KMS-11 (cell line): ENCODE measurements around the gene CACNA2D3.

Experiments used
- H2AFZ ChIP-seq: fragments of 200-600 bp; sonication (generic); 2 replicates; pipeline ENCODE4 v1.6.1; 2016; ENCODE audit warnings: antibody characterized with exemption, mixed run types, low read depth
- H3K27ac ChIP-seq: fragments of 200-600 bp; sonication (generic); 2 replicates; pipeline ENCODE4 v1.6.1; 2016; ENCODE audit warnings: mild to moderate bottlenecking, mixed run types
- H3K27me3 ChIP-seq: fragments of 200-600 bp; sonication (generic); 2 replicates; pipeline ENCODE4 v1.6.1; 2017; ENCODE audit warnings: mild to moderate bottlenecking, low read depth, mixed run types, moderate library complexity; ENCODE audit not compliant: insufficient read depth
- H3K36me3 ChIP-seq: fragments of 200-600 bp; sonication (generic); 2 replicates; pipeline ENCODE4 v1.6.1; 2017; ENCODE audit warnings: mild to moderate bottlenecking, mixed run types; ENCODE audit not compliant: insufficient read depth
- H3K4me1 ChIP-seq: fragments of 200-600 bp; sonication (generic); 2 replicates; pipeline ENCODE4 v1.6.1; 2016; ENCODE audit warnings: mild to moderate bottlenecking, low read depth, mixed run types; ENCODE audit not compliant: poor library complexity, severe bottlenecking
- H3K4me2 ChIP-seq: fragments of 200-600 bp; sonication (generic); 2 replicates; pipeline ENCODE4 v1.7.0; 2016; ENCODE audit warnings: mild to moderate bottlenecking, mixed run types
- H3K4me3 ChIP-seq: fragments of 200-600 bp; sonication (generic); IDR thresholded peaks from 2 replicates; pipeline ENCODE4 v1.6.1; 2017; ENCODE audit warnings: low read depth, low read length, mixed read lengths; ENCODE audit not compliant: insufficient read depth
- H3K79me2 ChIP-seq: fragments of 200-600 bp; sonication (generic); 2 replicates; pipeline ENCODE4 v1.6.1; 2016; ENCODE audit warnings: low read depth, mixed run types; ENCODE audit not compliant: insufficient read depth
- H3K9ac ChIP-seq: fragments of 200-600 bp; sonication (generic); 2 replicates; pipeline ENCODE4 v1.6.1; 2016; ENCODE audit warnings: mild to moderate bottlenecking, mixed run types
- H4K20me1 ChIP-seq: fragments of 200-600 bp; sonication (generic); 2 replicates; pipeline ENCODE4 v1.6.1; 2016; ENCODE audit warnings: mild to moderate bottlenecking, mixed run types; ENCODE audit not compliant: insufficient read depth
- CTCF ChIP-seq: fragments of 200-600 bp; sonication (generic); conservative IDR thresholded peaks from 2 replicates; pipeline ENCODE4 v1.6.1; 2017; ENCODE audit warnings: low read depth, mild to moderate bottlenecking, antibody characterized with exemption, low read length, moderate library complexity, mixed read lengths

Gene CACNA2D3

GRCh38 chr3:54822206-54822605 is 699.9 kb downstream of the CACNA2D3 start:
- no peaks in the 10 kb centered on the region for H3K36me3 ChIP-seq
- no peak for TF ChIP-seq CTCF
- H3K79me2 ChIP-seq = no peaks in the 10 kb centered on the region
- no peak overlapping the region for H3K27ac ChIP-seq
- no peak overlapping the region for H2AFZ ChIP-seq
- H3K4me3 ChIP-seq = no peak overlapping the region
- H3K27me3 ChIP-seq = no peaks in the 10 kb centered on the region
- no peak overlapping the region for H3K9ac ChIP-seq
- H3K4me2 ChIP-seq = no peak overlapping the region
- no peaks in the 10 kb centered on the region for H3K4me1 ChIP-seq
- H4K20me1 ChIP-seq = no peaks in the 10 kb centered on the region

- H4K20me1 ChIP-seq = no peaks in the 10 kb centered on the region
- H3K4me2 ChIP-seq = no peak overlapping the region
- no peak for TF ChIP-seq CTCF
- H3K9ac ChIP-seq = no peak overlapping the region
- H3K27ac ChIP-seq = no peak overlapping the region
- no peaks in the 10 kb centered on the region for H3K79me2 ChIP-seq
- H2AFZ ChIP-seq = no peak overlapping the region
- H3K27me3 ChIP-seq = no peaks in the 10 kb centered on the region
- no peaks in the 10 kb centered on the region for H3K36me3 ChIP-seq
- H3K4me3 ChIP-seq = no peak overlapping the region
- no peaks in the 10 kb centered on the region for H3K4me1 ChIP-seq
These were observed 703.9 kb downstream of the CACNA2D3 start for GRCh38 chr3:54826251-54826691.

- no peaks in the 10 kb centered on the region for H3K79me2 ChIP-seq
- no peak overlapping the region for H3K4me2 ChIP-seq
- no peak overlapping the region for H2AFZ ChIP-seq
- H3K9ac ChIP-seq = no peak overlapping the region
- no peaks in the 10 kb centered on the region for H3K4me1 ChIP-seq
- no peak for TF ChIP-seq CTCF
- no peak overlapping the region for H3K27ac ChIP-seq
- no peaks in the 10 kb centered on the region for H4K20me1 ChIP-seq
- H3K36me3 ChIP-seq = no peaks in the 10 kb centered on the region
- no peak overlapping the region for H3K4me3 ChIP-seq
- H3K27me3 ChIP-seq = no peaks in the 10 kb centered on the region
These were observed 704.8 kb downstream of the CACNA2D3 start for GRCh38 chr3:54827056-54827687.

GRCh38 chr3:54827776-54828175 is 705.4 kb downstream of the CACNA2D3 start:
- Histone ChIP-seq H3K4me1 (no peaks in the 10 kb centered on the region), H3K9ac (no peak overlapping the region), H3K36me3 (no peaks in the 10 kb centered on the region), H3K27ac (no peak overlapping the region), H3K27me3 (no peaks in the 10 kb centered on the region), H4K20me1 (no peaks in the 10 kb centered on the region), H2AFZ (no peak overlapping the region), H3K4me2 (no peak overlapping the region), H3K79me2 (no peaks in the 10 kb centered on the region), H3K4me3 (no peak overlapping the region)
- TF ChIP-seq CTCF = no peak
